Measurements from ENCODE around the gene KCTD16. TPM values are rescaled to one million over a fixed set of nuclear protein-coding genes. Genes with fewer than 3 reads are reported as not detected.

Gene KCTD16
- total RNA-seq, 1 experiment from 2014 or later = 0.13 TPM

- no peak overlapping the region for H3K4me3 ChIP-seq
- no peak for DNase-seq
- no peaks in the 10 kb centered on the region for H3K36me3 ChIP-seq
- no peaks in the 10 kb centered on the region for H3K27me3 ChIP-seq
- no peaks in the 10 kb centered on the region; the same call in 1 of the 2 replicates for H3K9me3 ChIP-seq
Measured at GRCh38 chr5:144510845-144511579, 340.3 kb downstream of the KCTD16 start.

- no peak overlapping the region for H3K4me3 ChIP-seq
Measured at GRCh38 chr5:144511580-144512072, 341.0 kb downstream of the KCTD16 start.

GRCh38 chr5:144522698-144523097 is 352.0 kb downstream of the KCTD16 start:
- no peaks in the 10 kb centered on the region for H3K9me3 ChIP-seq
- H3K36me3 ChIP-seq = no peaks in the 10 kb centered on the region
- DNase-seq = no peak
- H3K4me3 ChIP-seq = no peak overlapping the region
- no peaks in the 10 kb centered on the region for H3K27me3 ChIP-seq

More at GRCh38 chr5:144511580-144512072, 341.0 kb downstream of the KCTD16 start:
- no peaks in the 10 kb centered on the region; the same call in 1 of the 2 replicates for H3K9me3 ChIP-seq
- no peaks in the 10 kb centered on the region for H3K27me3 ChIP-seq
- DNase-seq = no peak
- no peaks in the 10 kb centered on the region for H3K36me3 ChIP-seq

GRCh38 chr5:144525000-144525399 is 354.3 kb downstream of the KCTD16 start:
- Histone ChIP-seq H3K9me3 (no peaks in the 10 kb centered on the region), H3K36me3 (no peaks in the 10 kb centered on the region), H3K4me3 (no peak overlapping the region), H3K27me3 (no peaks in the 10 kb centered on the region)
- DNase-seq = no peak

GRCh38 chr5:144531188-144531587 is 360.5 kb downstream of the KCTD16 start:
- Histone ChIP-seq H3K4me3 (no peak overlapping the region), H3K9me3 (no peaks in the 10 kb centered on the region), H3K27me3 (no peaks in the 10 kb centered on the region), H3K36me3 (no peaks in the 10 kb centered on the region)
- DNase-seq = no peak

Other genes with a start within 250 kb of the KCTD16 start
- 111 and 199 TPM in 2 replicates for gene YIPF5, start 214 bp upstream of the KCTD16 start, total RNA-seq (2014; rRNA removed; shearing (Covaris generic); ENCODE audit: low replicate concordance)